Activated CD8-positive, alpha-beta memory T cell treated with anti-CD3 and anti-CD28 coated beads, Interleukin-2, amount 50 U/mL, for 48 hours (primary cell): ENCODE data around the gene REL.

ENCODE experiments used
- DNase-seq: peaks from one replicate; pipeline ENCODE4 v3.0.0-alpha.2; 2020

REL gene

DNA sequence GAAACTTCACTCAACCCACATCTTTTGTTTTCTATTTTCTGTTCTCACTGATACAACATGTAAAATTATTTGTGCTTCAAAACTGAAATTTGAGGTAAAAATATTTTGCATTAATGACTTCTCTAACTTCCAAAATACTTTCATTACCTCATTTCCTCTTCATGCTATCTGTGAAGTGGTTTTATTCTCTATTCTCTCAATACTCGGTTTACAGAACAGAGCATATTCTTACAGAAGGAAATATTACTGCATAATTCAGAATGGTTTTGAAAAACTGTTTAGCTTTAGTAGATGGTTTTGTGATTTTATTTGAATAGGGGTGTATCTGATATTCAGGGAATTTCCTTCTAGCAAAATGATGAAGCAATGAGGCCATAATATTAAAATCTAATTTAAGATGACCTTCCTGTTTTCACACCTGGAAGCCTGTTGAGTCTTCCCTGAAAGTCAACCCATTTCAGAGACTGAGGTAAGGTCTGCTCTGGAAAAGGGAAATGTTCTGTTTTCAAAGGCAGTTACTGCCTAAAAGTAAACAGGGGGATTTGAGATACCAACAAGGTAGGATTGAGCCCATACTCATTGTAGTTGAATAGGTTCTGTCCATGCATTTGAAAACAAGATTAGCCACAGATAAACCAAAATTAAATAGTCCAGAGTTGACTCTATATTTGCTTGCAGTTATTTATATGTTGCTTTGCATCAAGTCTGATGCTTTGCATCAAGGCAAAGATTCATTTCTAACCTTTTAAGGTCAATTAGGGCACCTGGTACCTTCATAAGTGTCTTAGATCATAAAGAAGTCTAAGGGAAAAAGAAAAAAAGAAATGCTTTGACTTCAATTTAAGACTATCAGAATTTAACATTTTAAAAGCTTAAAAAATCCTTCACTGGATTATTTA is 85.4 kb downstream of the REL start:
- no peak for DNase-seq

DNA sequence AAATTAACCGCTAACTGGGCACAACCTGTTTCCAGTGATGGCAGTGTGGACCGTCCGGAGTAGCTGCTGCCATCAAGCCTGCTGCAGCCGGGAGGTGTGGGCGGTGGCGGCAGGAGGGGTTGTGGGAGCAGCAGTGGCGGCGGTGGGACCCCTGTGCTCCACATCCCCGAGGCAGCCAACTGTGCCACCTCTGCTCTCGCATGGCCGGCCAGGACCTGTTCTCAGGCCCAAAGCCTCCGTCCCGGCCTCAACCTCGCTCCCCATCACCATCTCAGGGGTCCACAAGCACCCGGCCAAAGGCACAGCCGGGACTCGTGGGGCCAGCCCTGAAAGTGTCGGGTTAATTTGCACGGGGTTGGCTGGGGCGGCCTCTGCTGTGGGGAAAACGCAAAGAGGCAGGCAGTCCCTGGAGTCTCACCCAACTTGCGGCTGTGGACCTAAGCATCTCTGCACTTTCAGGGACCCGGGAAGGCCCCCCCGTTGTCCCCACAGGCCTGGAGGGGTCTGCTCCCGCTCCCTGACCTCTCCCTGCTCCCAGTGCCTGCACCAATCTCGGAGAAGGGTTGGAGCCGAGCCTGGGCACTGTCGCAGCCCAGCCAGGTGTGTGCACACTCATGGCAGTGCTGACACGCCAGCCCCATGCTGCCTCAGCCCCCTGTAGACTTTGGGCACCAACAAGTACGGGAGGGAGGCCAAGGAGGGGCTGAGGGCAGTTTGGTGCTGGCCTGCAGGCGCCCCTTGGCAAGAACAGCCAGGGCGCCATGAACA is 91.7 kb downstream of the REL start:
- no peak for DNase-seq

DNA sequence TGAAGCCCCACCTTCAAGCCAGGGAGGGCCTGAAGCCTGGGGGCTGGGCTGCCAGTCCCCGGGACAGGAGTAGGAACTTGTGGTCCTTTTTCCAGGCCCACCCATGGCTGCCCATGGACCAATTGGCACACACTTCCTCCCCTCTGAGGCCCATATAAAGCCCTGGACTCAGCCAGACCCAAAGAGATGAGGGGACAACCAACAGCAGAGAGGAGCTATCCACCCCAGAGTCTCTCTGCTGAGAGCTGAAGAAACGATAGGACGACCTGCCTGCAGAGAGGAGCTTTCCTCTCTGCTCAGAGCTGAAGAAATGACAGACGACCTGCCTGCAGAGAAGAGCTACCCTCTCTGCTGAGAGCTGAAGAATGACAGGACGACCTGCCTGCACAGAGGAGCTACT is 92.3 kb downstream of the REL start:
- no peak for DNase-seq

DNA sequence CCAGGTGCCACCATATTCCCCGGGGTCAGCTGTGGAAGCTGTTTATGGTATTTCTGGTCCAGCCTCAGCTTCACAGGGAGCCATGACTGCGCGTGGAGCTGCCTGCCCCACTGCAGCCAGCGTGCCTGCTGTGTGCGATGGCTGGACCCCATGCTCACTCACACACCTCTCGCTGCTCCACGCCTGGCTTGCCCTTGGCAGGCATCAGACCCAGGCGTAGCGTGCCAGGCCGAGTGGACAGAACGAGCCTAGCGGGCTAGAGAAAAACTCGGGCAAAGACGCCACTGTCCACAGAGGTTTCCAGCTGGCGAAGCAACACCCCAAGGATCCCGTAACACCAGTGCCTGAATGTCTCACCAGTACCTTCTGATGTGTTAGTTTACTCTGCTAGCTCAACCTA is 93.3 kb downstream of the REL start:
- DNase-seq, result no peak
